Stimulated activated CD8-positive, alpha-beta memory T cell treated with anti-CD3 and anti-CD28 coated beads, Interleukin-7, amount 100 ng/mL, for 24 hours (primary cell): ENCODE results near the gene MARCHF3.
"Not testable (repeated sequence)": the region's sequence is repeated elsewhere in the genome, so short reads cannot be mapped to it uniquely, and the experiment has no call there.

Experiments used
- DNase-seq: peaks from one replicate; pipeline ENCODE4 v3.0.0-alpha.2; 2020; ENCODE audit warnings: low read depth

Gene MARCHF3

DNA sequence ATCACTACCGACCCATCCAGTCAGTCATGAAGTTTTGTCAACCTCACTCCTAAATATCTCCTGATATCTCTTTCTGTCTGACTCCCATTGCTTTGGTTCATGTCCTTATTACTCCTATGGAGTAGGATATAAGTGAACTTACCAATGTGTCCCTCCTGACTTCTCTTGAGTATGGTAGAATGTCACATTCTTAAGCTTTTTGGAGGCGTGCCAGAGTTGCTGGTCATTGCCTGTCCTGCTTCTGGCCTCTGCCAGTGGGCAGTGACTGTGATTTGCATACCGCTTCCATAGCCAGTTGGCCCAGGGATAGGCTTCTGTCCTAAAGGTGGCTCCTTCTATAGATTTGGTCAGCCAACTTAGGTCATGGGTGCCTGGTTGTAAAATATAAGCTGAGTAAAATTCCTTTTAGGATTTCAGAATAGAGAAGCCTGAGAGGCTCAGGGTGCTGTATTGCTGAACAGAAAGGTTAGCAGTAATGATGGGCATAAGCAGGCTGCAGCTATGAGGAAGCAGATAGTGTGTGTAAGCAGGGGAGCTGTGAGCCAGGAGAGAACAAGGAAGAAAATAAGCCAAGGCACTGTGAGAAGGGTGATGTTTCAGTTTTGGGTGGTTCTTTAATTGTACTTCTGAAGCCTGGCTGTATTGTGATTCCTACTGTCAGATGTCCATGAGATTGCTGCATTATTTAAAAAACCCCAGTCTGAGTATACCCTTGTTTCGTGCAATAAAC is 16.1 kb upstream of the MARCHF3 start:
- no peak for DNase-seq

DNA sequence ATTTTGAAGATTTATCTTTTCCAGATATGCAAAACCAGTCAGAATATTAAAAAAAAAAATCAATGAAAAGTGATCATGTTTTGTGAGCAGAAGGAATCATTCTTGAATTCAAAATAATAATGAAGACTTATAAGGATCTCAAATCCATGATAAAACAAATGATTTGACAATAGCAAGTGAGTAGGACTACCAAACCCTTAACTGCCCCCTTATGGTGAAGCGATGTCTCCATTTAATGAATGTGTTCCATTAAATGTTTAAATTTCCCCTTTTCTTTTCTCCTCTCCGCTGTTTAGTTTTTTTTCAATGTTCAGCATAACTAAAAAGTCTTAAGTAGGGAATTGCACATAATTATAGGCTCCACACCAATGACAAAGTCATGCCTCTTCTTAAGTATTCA is 12.2 kb upstream of the MARCHF3 start:
- DNase-seq, result no peak

DNA sequence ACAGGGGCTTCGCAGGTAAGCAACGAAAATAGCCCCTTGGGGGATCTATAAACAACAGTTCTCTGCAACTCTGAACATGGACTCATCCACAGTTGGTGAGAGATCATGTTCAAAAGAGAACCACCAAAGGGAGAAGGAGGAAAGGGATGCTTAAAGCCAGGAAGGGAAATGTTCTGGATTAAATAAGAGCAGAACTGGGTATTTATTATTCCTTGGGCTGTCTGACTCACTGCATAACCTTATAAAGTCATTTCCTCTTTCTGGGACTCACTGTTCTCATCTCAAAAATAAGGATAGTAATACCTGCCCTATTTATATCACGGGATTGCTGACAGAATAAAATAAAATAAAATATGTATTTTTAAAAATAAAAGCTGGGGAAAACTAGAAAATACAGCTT is 11.2 kb upstream of the MARCHF3 start:
- no peak for DNase-seq

DNA sequence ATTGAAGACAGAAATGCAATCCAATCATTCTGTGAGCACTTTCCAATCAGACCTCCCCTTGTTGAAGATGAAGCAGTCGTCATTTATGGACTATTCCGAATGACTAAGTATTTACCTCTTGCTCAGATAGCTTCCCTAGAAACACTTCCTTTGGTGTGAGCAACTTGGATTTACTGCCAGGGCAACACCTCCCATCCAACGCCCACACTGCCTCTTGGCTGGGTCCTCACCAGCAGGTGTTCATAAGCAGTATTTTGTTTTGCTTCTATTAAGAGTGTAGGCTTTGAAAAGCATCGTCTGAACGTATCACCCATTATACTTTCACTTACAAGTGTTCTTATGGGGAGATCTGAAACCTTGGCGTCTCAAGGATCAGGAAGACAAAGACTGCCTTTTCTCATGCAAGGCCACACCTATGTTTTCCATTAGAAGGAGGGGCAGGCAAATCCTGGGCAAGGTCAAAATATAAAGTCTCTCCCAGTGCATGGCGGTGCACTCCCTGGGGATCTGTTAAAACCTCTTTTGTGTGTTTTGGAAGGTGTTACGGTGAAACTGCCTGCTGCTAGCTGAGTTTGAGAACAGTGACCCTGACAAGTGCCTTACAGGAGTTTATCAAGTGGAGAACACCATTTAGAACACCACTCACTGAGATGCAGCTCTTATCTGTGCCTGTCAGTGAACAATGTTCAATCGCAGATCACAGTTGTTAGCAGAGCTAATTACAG is 10.6 kb upstream of the MARCHF3 start:
- DNase-seq, result no peak

DNA sequence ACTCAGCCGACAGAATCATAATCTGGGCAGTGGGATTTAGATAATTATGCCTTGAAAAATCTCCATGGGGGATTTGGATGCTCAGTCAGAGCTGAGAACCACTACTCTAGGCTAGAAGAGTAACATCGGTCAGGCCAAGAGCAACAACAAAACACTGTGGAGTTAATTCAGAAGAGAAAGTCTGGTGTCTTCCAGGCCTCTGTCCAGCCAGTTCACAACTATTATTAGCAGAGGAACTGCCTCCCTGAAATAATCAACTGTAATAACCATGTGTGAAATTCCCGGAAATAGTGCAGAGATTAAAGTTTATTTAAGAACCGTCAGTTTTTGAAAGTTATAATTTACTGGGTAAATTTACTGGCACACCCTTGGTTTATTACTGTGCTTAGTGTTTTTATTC is 8.2 kb upstream of the MARCHF3 start:
- DNase-seq, result no peak

DNA sequence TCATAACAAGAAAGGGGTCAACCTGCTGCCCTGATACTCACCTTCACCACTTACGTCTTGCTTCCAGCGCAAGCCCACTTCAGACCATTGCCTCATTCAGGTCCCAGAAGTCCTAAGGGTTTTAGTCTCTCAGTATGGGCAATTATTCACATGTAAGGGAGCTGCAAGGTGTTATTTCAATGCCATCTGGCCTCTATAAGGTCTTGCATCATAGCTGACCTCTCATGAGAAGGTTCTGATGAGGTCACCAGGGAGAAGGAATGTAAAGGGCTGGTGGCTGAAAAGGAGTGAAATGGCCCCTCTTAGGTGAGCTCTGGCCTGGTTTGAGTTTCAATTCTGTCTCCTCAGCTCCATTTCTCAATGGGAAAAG is 1.5 kb upstream of the MARCHF3 start:
- DNase-seq, result no peak

DNA sequence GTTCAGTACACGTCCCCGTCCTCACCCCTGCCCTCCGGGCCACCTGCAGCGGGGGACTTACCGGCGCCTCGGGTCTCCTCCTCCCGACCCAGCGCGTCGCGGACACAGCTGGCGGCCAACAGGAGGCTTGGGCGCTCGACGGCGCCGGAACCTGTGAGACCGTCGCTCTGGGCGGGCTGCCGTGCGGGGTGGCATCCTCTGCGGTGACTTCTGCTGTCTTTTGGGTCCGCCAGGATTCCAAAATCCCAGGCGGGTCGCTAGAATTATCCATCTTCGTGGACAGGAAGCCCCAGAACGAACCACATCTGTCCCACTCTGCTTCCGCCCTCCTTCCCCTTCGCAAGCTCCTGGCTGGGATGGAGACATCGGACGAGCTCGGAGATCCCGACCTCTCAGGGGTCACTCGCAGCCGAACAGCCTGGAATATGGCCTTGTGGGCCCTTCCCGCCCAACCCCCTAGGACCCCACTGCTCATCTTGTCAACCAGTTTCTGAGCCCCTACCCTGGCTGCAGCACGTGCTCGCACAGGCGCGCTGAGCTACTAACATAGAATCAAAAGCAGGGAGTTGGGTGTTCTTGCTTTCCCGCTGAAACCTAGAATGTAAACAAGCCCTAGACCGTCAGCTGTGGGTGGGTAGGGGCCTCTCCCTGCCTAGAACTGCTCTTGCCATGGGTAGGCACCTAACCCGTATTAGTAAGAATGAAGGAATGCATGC is 947 bp upstream of the MARCHF3 start:
- no peak for DNase-seq

DNA sequence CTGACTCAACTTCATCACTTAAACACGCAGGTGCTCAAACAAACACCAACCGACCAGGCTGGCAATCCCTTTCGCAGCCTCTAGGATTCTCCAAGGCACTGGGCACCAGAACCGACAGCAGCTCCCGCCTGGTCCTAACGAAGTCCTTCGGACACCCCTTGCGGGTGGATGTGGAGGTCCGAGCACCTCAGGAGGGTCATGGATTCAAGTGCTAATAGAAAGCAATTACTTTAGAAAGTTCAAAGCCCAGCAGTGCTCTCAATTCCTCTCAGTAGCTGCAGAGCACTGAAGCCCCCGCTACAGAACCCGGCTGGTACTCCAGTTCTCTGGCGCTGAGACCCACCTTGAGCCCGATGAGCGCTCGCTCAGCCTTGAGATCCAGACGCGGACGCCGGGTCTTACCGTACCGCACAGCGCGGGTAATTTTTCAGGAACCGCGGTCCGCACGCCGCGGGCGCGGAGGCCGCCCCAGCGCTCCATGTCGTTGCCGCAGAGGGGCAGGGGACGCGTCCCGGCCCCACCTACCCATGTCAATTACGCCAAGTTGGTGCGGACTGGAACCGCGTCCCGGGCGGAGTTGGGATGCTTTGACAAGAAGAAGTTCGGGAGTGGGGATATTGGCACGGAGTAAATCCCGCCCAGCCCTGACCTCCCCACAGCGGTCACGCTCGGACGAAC is 638 bp downstream of the MARCHF3 start:
- no peak for DNase-seq

DNA sequence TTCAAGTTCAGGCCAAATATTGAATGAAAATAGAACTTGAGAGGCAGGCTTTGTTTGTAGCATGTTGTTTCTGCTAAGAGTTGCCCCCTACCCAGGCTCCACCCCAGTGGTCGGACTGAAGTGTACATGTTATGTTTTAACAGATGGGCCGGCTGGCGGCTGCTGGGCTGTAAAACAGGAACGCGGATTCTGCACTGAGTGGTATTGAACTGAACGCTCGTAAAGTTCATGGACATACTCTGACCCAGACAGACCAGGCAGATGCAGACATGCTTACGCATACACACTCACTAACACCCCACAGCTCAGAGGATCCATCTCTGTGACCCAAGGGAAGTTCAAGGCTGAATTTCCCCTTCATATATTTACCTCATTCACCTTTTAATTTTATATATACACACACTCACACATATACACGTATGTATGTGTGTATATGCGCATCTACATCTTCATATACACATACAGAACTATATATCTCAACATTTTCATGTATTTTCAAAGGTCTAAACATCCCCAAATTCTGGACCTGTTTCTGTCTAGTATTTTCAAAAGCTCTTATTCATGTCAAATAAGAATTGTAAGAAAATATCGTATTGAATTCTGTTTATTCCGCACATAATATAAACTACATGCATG is 1.4 kb downstream of the MARCHF3 start:
- DNase-seq, result no peak

DNA sequence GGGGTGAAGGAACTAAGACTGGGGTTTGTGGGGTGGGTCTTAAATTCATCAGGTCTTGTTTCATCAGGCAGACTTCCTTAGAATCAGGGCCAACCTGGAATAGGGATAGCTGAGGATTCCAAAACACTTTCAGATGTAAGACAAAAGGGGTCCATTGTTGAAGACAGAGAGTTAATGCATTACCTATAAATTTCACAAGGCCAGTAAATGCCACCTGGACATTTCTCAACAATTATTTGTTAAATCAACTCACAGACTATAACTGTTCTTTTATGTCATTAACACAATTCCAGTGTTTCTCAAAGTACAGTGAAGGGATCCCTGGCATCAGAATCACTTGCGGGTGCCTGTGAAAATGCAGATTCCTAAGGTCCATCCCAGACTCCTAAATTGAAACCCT is 2.8 kb downstream of the MARCHF3 start:
- no peak for DNase-seq

DNA sequence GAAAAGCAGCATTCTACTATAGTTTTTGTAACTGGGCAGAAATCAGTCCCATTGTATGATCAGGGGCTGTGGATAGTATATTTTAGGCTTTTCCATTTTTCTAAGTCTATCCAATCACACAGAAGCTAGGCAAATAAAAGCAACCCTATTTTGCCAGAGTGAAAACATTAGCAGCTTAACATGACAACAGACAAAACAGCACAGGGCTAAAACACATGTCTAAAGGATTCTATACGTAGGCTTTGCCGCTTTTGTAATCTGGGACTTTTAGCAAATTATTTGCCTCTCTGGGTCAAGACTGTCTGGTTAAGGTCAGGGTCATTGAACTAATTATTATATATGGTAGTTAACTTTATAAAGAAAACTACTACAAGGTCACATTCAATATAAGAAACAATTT is 4.2 kb downstream of the MARCHF3 start:
- no peak for DNase-seq

DNA sequence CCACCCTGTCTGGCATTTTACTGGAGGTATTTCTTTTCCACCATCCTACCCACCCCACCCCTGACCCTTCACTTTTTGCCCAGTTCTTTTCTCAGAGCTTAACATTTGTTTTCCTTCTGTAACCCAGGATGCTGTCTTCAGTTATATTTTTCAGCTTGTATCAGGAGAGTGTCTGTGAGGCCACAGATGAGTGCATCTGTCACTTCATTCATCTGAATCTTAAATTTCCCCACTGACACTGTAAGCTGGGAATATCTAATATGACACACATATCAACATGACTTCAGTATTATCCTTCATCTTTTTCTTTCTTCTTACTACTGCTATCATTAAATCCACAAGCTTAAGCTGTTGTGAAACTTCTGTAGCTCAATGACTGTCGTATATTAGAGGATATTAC is 4.9 kb downstream of the MARCHF3 start:
- DNase-seq, result no peak

DNA sequence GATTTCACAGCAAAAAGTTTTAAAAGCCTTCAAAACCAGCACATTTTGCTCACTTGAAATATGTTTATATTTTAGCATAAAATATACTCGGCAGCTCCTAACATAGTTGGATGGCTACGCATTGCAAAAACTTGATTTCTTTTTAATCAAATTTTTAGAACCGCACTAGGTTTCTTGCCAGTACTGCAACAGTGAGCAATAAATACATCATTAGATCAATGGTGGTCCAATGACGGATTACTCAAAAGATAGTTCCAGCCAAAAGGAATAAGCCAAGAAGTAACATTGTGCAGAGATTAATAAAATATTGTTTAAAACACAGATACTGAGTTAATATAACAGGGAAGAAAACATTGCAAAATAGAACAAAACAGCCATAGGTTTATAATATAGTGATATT is 5.5 kb downstream of the MARCHF3 start:
- DNase-seq, result no peak

DNA sequence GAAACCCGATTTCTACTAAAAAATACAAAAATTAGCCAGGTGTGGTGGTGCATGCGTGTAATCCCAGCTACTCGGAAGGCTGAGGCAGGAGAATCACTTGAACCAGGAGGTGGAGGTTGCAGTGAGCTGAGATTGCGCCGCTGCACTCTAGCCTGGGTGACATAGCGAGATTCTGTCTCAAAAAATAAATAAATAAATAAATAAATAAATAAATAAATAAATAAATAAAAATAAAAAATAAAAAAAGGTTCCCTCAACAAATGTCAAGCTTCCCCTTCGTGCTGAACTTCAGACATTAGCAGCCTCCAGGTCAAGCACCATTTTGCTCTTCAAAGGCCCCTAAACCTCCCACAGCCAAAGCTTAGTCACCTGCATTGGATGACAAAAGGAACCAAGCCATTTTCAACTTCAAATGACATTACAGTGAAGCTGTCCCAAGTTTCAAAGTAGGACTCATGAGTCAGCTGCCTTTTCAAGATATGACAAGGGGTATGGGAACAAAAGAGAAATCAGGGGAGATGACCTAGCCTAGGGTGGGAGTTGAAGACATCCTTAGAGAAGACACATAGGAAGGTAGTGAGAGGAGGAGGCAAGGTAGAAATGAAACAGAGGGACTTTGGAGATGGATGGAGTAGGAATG is 6.7 kb downstream of the MARCHF3 start:
- DNase-seq, result not testable (repeated sequence)

DNA sequence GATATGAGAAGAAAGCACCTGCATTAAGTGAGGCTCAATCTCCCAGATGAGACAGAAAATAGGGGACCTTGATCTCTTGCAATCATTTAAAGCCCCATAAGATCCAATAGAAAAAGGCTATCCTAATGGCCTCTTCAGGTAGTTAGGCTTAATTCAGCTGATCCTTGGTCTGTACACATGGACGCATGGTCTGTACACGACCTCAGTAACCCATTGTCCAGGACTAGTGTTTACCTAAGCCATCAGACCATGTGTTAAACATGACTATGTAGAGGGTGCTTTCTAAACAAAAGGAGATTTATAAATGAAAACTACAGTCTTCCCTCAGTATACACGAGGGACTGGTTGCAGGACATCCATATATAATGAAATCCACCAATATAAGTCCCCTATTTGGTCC is 7.5 kb downstream of the MARCHF3 start:
- DNase-seq, result no peak

DNA sequence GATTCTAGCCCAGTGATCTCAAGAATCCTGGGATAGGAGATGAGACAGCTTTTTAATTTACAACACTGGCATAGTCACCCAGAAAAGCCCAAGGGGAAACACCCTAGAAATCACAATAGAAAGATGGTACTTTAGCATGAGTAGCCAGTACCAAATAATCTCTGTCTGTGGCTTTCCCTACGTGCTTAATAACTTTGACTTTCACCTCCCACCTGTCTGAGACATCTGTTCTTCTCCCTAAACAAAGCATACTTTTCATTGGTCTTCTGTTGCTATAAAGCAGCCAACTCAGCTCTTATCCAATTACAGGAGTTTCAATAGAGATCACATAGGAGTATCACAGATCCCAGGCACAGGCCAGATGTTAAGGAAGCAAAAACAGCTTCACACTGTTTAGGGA is 10.4 kb downstream of the MARCHF3 start:
- no peak for DNase-seq

DNA sequence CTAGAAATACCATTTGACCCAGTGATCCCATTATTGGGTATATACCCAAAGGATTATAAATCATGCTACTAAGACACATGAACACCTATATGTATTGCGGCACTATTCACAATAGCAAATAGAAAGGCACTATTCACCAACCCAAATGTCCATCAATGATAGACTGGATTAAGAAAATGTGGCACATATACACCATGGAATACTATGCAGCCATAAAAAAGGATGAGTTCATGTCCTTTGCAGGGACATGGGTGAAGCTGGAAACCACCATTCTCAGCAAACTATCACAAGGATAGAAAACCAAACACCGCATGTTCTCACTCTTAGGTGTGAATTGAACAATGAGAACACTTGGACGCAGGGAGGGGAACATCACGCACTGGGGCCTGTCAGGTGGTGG is 13.6 kb downstream of the MARCHF3 start:
- DNase-seq, result not testable (repeated sequence)

DNA sequence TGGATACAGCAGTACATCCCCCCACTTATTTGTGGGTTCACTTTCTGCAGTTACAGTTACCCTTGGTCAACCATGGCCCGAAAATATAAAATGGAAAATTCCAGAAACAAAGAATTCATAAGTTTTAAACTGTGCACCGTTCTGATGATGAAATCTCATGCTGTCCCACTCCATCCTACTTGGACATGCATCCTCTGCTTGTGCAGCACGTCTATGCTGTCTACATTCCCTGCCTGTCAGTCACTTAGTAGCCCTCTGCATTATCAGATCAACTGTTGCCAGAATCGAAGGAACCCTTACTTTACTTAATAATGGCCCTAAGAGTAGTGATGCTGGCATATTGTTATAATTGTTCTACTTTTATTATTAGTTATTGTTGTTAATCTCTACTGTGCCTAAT is 14.6 kb downstream of the MARCHF3 start:
- DNase-seq, result no peak

DNA sequence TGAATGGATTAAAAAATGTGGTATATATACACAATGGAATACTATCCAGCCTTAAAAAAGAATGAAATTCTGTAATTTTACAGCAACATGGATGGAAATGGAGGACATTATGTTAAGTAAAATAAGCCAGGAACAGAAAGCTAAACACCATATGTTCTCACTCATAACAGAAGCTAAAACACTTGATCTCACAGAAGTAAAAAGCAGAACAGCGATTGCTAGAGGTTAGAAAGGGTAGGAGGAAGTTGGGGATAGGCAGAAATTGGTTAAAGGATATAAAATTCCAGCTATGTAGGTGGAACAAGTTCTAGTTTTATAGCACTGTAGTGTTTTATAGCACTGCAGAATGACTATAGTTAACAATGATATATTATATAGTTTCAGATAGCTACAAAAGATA is 15.8 kb downstream of the MARCHF3 start:
- DNase-seq, result no peak

DNA sequence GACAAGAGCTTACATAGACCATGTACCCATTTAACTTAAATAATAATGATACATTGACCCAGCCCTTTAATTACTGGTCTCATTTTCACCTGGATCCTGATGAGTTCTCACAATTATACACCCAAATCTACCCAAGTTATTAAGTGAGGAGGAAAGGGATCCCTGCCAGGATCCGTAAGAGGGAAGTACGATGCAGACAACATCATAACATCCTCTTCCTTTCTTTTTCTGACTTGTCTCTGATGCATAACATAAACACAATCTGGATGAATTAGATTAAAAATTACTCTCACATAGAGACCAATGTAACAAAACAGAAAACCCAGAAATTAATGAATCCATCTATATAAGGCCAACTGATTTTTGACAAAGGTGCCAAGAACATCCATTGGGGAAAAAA is 17.0 kb downstream of the MARCHF3 start:
- no peak for DNase-seq

DNA sequence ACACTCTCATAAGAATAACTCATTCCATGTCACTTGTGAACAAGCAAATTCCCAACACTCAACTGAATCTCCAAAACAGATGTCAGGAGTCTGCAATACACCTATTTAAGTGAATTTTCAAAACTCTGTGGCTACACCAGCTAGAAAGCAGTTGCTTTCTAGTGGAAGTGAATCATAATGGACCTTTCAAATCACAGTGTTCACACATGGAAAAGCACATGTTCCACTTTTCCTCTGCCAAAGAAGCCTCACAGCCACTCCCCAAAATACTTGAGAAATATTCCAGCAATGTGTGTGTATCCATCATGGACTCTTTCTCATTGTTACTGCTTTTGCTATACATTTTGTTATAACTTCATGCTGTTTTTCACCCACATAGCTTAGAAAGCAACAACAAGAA is 17.4 kb downstream of the MARCHF3 start:
- DNase-seq, result no peak
